Measurements from ENCODE around the gene IGF2BP2.

DNA sequence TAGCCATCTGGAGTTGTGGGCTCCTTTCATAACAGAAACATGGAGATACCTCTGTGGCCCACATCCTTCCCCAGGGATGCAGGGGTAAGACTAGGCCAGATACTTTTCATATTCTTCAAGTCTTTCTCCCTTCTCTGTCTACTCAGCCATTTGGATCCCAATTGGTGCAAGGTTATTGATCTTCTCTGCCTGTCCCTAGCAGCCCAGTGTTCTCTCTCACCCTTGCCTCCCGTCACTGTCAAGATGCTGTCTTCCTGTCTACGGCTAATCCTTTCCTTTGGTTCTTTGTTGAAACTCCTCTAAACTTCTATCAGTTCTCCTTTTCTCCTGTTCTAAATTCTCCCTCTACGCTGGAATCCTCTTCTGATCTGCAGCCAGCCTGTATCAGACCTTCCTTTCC, 187.5 kb downstream of the IGF2BP2 start:
- TF ChIP-seq POLR2AphosphoS5 (IDR thresholded peaks at IDR 0.05; ENCODE audit: low read depth, low read length) (no peak), POLR2A (IDR thresholded peaks at IDR 0.05; ENCODE audit: low read depth, low read length) (no peak)

Measured in GM12891 (cell line).